CD4-positive, alpha-beta memory T cell (primary cell): Measurements from ENCODE around the gene TOGARAM2. TPM values are rescaled to one million over a fixed set of nuclear protein-coding genes. Genes with fewer than 3 reads are reported as not detected.

Experiments
- CTCF ChIA-PET: fragments of 350-600 bp; sonication (Branson Sonifier 250); formaldehyde crosslinking; loops from one replicate; lab custom pipeline; 2021; ENCODE audit warnings: inconsistent platforms; ENCODE audit not compliant: partially characterized antibody; lab: Charles Lee
- POLR2A ChIA-PET: fragments of 350-600 bp; sonication (Branson Sonifier 250); formaldehyde crosslinking; loops from one replicate; lab custom pipeline; 2021; ENCODE audit not compliant: partially characterized antibody; lab: Charles Lee
- DNase-seq, 5 donors: peaks; one replicate each; pipeline versions ENCODE4 v3.0.0 to v3.0.0-alpha.2; 2020 to 2022; ENCODE audit warnings: mixed read lengths in 1 of 5
- H3K27ac ChIP-seq: one replicate; pipeline ENCODE4 v1.7.0; 2013; ENCODE audit warnings: low read depth, low read length
- H3K27me3 ChIP-seq: 2 replicates; pipeline ENCODE4 v1.7.0; 2013; ENCODE audit warnings: mild to moderate bottlenecking, low read length, moderate library complexity; ENCODE audit not compliant: insufficient read depth
- H3K36me3 ChIP-seq: 2 replicates; pipeline ENCODE4 v1.7.0; 2013; ENCODE audit warnings: mild to moderate bottlenecking, low read length, moderate library complexity; ENCODE audit not compliant: insufficient read depth
- H3K4me1 ChIP-seq: 2 replicates; pipeline ENCODE4 v1.7.0; 2013; ENCODE audit warnings: mild to moderate bottlenecking, low read length, moderate library complexity; ENCODE audit not compliant: insufficient read depth
- H3K4me3 ChIP-seq, 2 donors: one replicate each; pipeline ENCODE4 v1.7.0; 2013; ENCODE audit warnings: low read length in 2 of 2, mild to moderate bottlenecking in 1 of 2
- H3K9me3 ChIP-seq, 2 donors: one replicate each; pipeline ENCODE4 v1.7.0; 2013; ENCODE audit warnings: low read length in 2 of 2, control low read depth in 1 of 2; ENCODE audit not compliant: control insufficient read depth in 1 of 2
- H3K27ac Mint-ChIP-seq, 7 donors: one replicate each; pipeline ENCODE4 v1.8.0; 2020 to 2021; ENCODE audit warnings: mixed read lengths in 7 of 7, mild to moderate bottlenecking in 6 of 7, inconsistent platforms in 3 of 7, moderate library complexity in 3 of 7
- H3K27me3 Mint-ChIP-seq, 2 donors: one replicate each; pipeline ENCODE4 v1.8.0; 2020 to 2021; ENCODE audit warnings: mixed read lengths in 2 of 2
- H3K36me3 Mint-ChIP-seq, 2 donors: one replicate each; pipeline ENCODE4 v1.8.0; 2020 to 2021; ENCODE audit warnings: mixed read lengths in 2 of 2, inconsistent platforms in 1 of 2, mild to moderate bottlenecking in 1 of 2
- H3K4me1 Mint-ChIP-seq, 4 donors: one replicate each; pipeline ENCODE4 v1.8.0; 2020 to 2021; ENCODE audit warnings: mixed read lengths in 4 of 4, mild to moderate bottlenecking in 1 of 4
- H3K4me3 Mint-ChIP-seq, 8 donors: one replicate each; pipeline ENCODE4 v1.8.0; 2020 to 2021; ENCODE audit warnings: mixed read lengths in 8 of 8, mild to moderate bottlenecking in 7 of 8, moderate library complexity in 6 of 8, inconsistent platforms in 3 of 8
- H3K9me3 Mint-ChIP-seq, 8 donors: one replicate each; pipeline ENCODE4 v1.8.0; 2020 to 2021; ENCODE audit warnings: mixed read lengths in 8 of 8, mild to moderate bottlenecking in 5 of 8, inconsistent platforms in 3 of 8, moderate library complexity in 1 of 8
- intact Hi-C: fragments of 100-400 bp; cut with micrococcal nuclease; formaldehyde crosslinking; loops from one replicate; pipeline ENCODE4 v1.15.1; 2023
- polyA plus RNA-seq, 2 donors: library from polyadenylated mRNA; unstranded; fragments of 300-500 nt; fragmentation: Illumina TruSeq; gene quantifications; one replicate each; pipeline ENCODE4 v1.2.3, GENCODE V29; 2021
- total RNA-seq, 2 experiments: library from RNA; stranded (reverse); gene quantifications; one replicate each; pipeline ENCODE4 v1.2.3, GENCODE V29; 2021

The TOGARAM2 gene
- total and polyA plus RNA-seq, 4 experiments from 2014 or later: 0.46 to 2.7 (median 1.7) TPM

- no peak for DNase-seq
- no peaks in the 10 kb centered on the region for H3K4me1 Mint-ChIP-seq
- H3K27ac ChIP-seq: no peak overlapping the region
- no peak overlapping the region for H3K4me3 Mint-ChIP-seq
- H3K9me3 Mint-ChIP-seq: no peaks in the 10 kb centered on the region
- no peaks in the 10 kb centered on the region for H3K27me3 ChIP-seq
- intact Hi-C loops: no loop called here
- no peak overlapping the region for H3K4me3 ChIP-seq
- peaks cover 2 to 3% of the 10 kb centered on the region in 2 donors for H3K36me3 Mint-ChIP-seq
- no peaks in the 10 kb centered on the region for H3K4me1 ChIP-seq
- ChIA-PET CTCF (no interaction called here), POLR2A (no interaction called here)
- H3K36me3 ChIP-seq: no peaks in the 10 kb centered on the region
- H3K9me3 ChIP-seq: no peaks in the 10 kb centered on the region
- H3K27ac Mint-ChIP-seq: no peak overlapping the region
- H3K27me3 Mint-ChIP-seq: no peaks in the 10 kb centered on the region
Measured at GRCh38 chr2:29051730-29052129, 70.6 kb downstream of the TOGARAM2 start.

GRCh38 chr2:29052807-29053206 lies 71.7 kb downstream of the TOGARAM2 start:
- ChIA-PET CTCF (interaction anchor here (0.9 kb wide), 1 partner anchor 94 kb away, joined by 3 read pairs; no protein-coding TSS in a partner anchor), POLR2A (no interaction called here)
- H3K27ac ChIP-seq: no peak overlapping the region
- H3K9me3 ChIP-seq: no peaks in the 10 kb centered on the region
- Mint-ChIP-seq H3K36me3 (no peaks in the 10 kb centered on the region), H3K4me3 (no peak overlapping the region), H3K9me3 (no peaks in the 10 kb centered on the region), H3K27ac (peak overlapping the region in 1 of 7 donors; percentile 46), H3K4me1 (no peaks in the 10 kb centered on the region), H3K27me3 (no peaks in the 10 kb centered on the region)
- no peaks in the 10 kb centered on the region for H3K36me3 ChIP-seq
- intact Hi-C loops: no loop called here
- H3K4me3 ChIP-seq: no peak overlapping the region
- no peaks in the 10 kb centered on the region for H3K27me3 ChIP-seq
- H3K4me1 ChIP-seq: no peaks in the 10 kb centered on the region
- DNase-seq: no peak

GRCh38 chr2:29053223-29053622 lies 72.1 kb downstream of the TOGARAM2 start:
- Mint-ChIP-seq H3K4me3 (no peak overlapping the region), H3K27me3 (no peaks in the 10 kb centered on the region), H3K27ac (no peak overlapping the region), H3K36me3 (no peaks in the 10 kb centered on the region), H3K9me3 (no peaks in the 10 kb centered on the region), H3K4me1 (no peaks in the 10 kb centered on the region)
- Histone ChIP-seq H3K36me3 (no peaks in the 10 kb centered on the region), H3K4me3 (no peak overlapping the region), H3K27me3 (no peaks in the 10 kb centered on the region), H3K4me1 (no peaks in the 10 kb centered on the region), H3K27ac (no peak overlapping the region), H3K9me3 (no peaks in the 10 kb centered on the region)
- ChIA-PET CTCF (interaction anchor here (0.9 kb wide), 1 partner anchor 94 kb away, joined by 3 read pairs; no protein-coding TSS in a partner anchor), POLR2A (no interaction called here)
- intact Hi-C loops: no loop called here
- DNase-seq: no peak

- POLR2A ChIA-PET: interaction anchor here (1.1 kb wide), 1 partner anchor 62 kb away, joined by 3 read pairs; no protein-coding TSS in a partner anchor
- intact Hi-C loops: no loop called here
Measured at GRCh38 chr2:29053670-29054400, 72.7 kb downstream of the TOGARAM2 start.

GRCh38 chr2:29054430-29054829 lies 73.3 kb downstream of the TOGARAM2 start:
- Histone ChIP-seq H3K27me3 (no peaks in the 10 kb centered on the region), H3K27ac (no peak overlapping the region), H3K9me3 (no peaks in the 10 kb centered on the region), H3K4me3 (no peak overlapping the region), H3K4me1 (no peaks in the 10 kb centered on the region), H3K36me3 (no peaks in the 10 kb centered on the region)
- Mint-ChIP-seq H3K4me3 (no peak overlapping the region), H3K4me1 (no peaks in the 10 kb centered on the region), H3K27ac (no peak overlapping the region), H3K36me3 (no peaks in the 10 kb centered on the region), H3K27me3 (no peaks in the 10 kb centered on the region), H3K9me3 (no peaks in the 10 kb centered on the region)
- ChIA-PET POLR2A (interaction anchor here (1.1 kb wide), 1 partner anchor 61 kb away, joined by 3 read pairs; no protein-coding TSS in a partner anchor), CTCF (no interaction called here)
- DNase-seq: no peak
- intact Hi-C loops: no loop called here

More at GRCh38 chr2:29053670-29054400, 72.7 kb downstream of the TOGARAM2 start:
- no peak overlapping the region for H3K4me3 Mint-ChIP-seq
- H3K4me1 ChIP-seq: no peaks in the 10 kb centered on the region
- CTCF ChIA-PET: interaction anchor here (0.9 kb wide), 1 partner anchor 95 kb away, joined by 3 read pairs; no protein-coding TSS in a partner anchor
- no peak for DNase-seq
- no peaks in the 10 kb centered on the region for H3K4me1 Mint-ChIP-seq
- H3K4me3 ChIP-seq: no peak overlapping the region
- no peaks in the 10 kb centered on the region for H3K27me3 Mint-ChIP-seq
- H3K9me3 ChIP-seq: no peaks in the 10 kb centered on the region
- H3K27ac Mint-ChIP-seq: no peak overlapping the region
- H3K36me3 ChIP-seq: no peaks in the 10 kb centered on the region
- H3K27ac ChIP-seq: no peak overlapping the region
- no peaks in the 10 kb centered on the region for H3K27me3 ChIP-seq
- no peaks in the 10 kb centered on the region for H3K9me3 Mint-ChIP-seq
- no peaks in the 10 kb centered on the region for H3K36me3 Mint-ChIP-seq

- no peak overlapping the region for H3K4me3 Mint-ChIP-seq
- no peak for DNase-seq
- POLR2A ChIA-PET: no interaction called here
Measured at GRCh38 chr2:29055601-29056000, 74.5 kb downstream of the TOGARAM2 start.

GRCh38 chr2:29056452-29056851 lies 75.4 kb downstream of the TOGARAM2 start:
- Histone ChIP-seq H3K27ac (no peak overlapping the region), H3K4me3 (no peak overlapping the region), H3K27me3 (no peaks in the 10 kb centered on the region), H3K9me3 (no peaks in the 10 kb centered on the region), H3K4me1 (no peaks in the 10 kb centered on the region), H3K36me3 (no peaks in the 10 kb centered on the region)
- POLR2A ChIA-PET: no interaction called here
- DNase-seq: no peak
- H3K9me3 Mint-ChIP-seq: no peaks in the 10 kb centered on the region
- CTCF ChIA-PET: no interaction called here
- H3K27me3 Mint-ChIP-seq: no peaks in the 10 kb centered on the region
- intact Hi-C loops: no loop called here
- H3K36me3 Mint-ChIP-seq: no peaks in the 10 kb centered on the region
- H3K4me3 Mint-ChIP-seq: no peak overlapping the region
- H3K27ac Mint-ChIP-seq: no peak overlapping the region
- H3K4me1 Mint-ChIP-seq: peaks cover 0 to 4% (median 0%) of the 10 kb centered on the region in 4 donors

More at GRCh38 chr2:29055601-29056000, 74.5 kb downstream of the TOGARAM2 start:
- CTCF ChIA-PET: no interaction called here
- Mint-ChIP-seq H3K27me3 (no peaks in the 10 kb centered on the region), H3K36me3 (no peaks in the 10 kb centered on the region), H3K4me1 (peaks cover 0 to 4% (median 0%) of the 10 kb centered on the region in 4 donors), H3K27ac (no peak overlapping the region), H3K9me3 (no peaks in the 10 kb centered on the region)
- Histone ChIP-seq H3K4me3 (no peak overlapping the region), H3K9me3 (no peaks in the 10 kb centered on the region), H3K27me3 (no peaks in the 10 kb centered on the region), H3K4me1 (no peaks in the 10 kb centered on the region), H3K27ac (no peak overlapping the region), H3K36me3 (no peaks in the 10 kb centered on the region)
- intact Hi-C loops: no loop called here
